ENCODE results near the gene ZNF438.

The ZNF438 gene

DNA sequence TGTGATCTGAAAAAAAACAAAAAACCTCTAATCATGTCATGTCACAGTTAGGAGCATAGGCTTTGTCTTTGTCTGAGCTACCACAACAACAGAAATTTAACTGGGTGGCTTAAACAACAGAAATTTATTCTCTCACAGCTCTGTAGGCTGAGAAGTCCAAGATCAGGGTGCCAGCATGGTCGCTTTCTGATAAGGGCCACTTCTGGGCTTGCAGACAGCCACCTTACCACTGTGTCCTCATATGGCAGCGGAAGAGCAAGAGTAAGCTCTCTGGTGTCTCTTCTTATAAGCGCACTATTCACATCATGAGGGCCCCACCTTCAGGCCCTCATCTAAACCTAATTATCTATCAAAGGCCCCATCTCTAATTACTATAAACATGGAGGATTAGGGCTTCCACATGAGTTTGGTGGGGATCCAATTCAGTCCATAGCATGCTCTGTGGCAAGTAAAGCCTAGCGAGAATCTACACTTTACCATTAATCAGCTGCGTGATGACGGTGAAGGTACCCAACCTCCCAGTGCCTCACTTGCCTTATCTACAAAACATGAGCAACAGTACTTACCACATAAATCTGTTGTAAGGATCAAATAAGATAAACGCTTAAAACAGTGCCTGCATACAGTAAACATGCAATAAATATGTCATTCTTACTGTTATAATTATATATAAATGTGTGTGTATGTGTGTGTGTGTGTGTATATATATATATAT lies 17.3 kb downstream of the ZNF438 start:
- no peak for DNase-seq (ENCODE audit: low read depth in 2 of 2)

GRCh38 chr10:31013331-31013730 lies 18.3 kb downstream of the ZNF438 start:
- no peak for DNase-seq (ENCODE audit: low read depth in 2 of 2)

DNA sequence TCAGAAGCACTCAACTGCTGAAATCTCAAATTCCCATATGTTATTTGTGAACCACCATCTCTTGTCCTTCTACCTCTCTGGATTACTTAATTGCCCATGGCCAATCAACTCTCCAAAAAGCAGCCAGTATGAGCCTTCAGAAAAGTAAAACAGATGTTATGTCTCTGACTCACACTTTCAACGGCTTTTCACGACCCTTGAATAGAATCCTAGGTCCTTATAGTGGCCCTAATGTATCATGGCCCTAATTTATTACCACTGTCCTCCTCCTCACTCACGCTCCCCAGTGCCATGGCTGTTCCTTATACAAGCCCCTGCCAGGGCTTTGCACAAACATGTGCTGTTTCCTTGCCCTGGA lies 20.0 kb downstream of the ZNF438 start:
- DNase-seq (ENCODE audit: low read depth in 2 of 2), result no peak

- DNase-seq (ENCODE audit: low read depth in 2 of 2), result no peak
Observed at GRCh38 chr10:31011017-31011664, 20.5 kb downstream of the ZNF438 start.

DNA sequence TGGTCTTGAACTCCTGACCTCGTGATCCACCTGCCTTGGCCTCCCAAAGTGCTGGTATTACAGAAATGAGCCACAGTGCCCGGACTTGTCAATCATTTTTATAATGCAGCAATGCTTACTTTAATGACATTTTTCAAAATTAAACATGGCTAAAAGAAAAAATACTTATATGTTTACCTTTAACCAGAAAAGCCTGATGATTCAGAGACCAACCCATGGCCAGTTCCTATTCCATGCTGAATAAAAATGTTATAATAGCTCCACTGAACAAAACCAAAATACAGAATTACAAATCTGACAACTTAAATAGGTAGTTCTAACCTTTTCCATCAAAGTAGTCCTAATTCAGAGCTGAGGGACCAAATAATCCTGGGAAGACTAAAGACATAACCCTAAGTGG lies 21.6 kb downstream of the ZNF438 start:
- DNase-seq (ENCODE audit: low read depth in 2 of 2), result no peak

DNA sequence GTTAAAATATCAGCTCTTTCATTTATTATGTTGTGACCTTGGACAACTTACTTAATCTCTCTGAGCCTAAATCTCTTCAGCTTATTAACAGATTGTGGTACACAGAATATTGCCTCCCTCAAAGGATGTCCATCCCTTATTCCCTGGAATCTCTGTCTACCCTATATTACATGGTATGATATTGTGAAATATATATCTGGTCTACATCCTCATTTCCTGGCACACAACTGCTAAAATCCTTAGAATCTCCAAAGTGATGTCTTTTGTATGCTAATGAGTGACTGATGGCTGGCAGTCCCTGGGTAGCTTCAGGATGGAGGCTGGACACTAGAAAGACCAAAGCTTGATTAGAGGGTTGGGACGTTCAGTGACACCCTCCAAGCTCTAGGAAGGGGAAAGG lies 25.8 kb downstream of the ZNF438 start:
- DNase-seq (ENCODE audit: low read depth in 2 of 2), result no peak

DNA sequence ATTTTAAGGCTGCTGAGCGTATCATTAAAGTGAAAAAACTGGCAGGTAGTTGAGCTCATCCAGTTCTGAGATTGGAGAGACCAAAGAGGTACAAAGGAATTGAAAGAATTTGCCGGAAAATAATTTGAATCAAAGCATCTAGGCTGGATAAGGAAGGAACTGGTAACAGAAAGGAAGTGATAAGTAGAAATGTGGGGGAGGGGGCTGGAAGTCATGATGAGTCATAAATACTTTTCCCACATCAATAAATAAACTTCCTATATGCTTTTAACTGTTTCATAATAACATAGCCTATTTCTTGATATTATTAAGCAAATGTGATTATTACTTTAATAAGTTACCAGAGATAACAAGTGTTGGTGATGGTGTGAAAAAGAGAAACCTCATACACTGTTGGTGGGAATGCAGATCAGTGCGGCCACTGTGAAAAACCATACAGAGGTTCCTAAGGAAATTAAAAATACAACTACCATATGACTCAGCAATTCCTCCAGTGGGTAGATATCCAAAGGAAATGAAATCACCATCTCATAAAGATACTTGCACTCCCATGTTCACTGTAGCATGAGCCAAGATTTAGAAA lies 27.0 kb downstream of the ZNF438 start:
- no peak for DNase-seq (ENCODE audit: low read depth in 2 of 2)

DNA sequence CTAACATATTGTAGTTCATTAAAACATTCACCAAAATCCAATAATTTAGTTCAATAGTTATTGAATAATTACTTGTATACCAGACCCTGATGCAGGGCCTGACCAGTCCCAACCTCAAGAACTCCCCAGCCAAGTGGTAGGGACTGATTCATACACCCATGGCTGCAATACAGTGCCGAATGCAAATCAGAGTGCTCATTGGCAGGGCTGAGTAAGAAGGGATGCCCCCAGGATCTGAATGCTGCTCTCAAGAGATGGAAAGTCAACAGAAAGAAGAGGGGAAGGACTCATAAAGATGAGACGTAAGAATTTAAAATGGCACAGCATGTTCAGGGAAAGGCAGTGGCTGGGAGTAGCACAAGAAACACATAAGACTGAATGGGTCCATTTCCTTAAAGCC lies 29.9 kb downstream of the ZNF438 start:
- DNase-seq (ENCODE audit: low read depth in 2 of 2), result no peak

- no peak for DNase-seq (ENCODE audit: low read depth in 2 of 2)
Observed at GRCh38 chr10:31000867-31001266, 30.8 kb downstream of the ZNF438 start.

DNA sequence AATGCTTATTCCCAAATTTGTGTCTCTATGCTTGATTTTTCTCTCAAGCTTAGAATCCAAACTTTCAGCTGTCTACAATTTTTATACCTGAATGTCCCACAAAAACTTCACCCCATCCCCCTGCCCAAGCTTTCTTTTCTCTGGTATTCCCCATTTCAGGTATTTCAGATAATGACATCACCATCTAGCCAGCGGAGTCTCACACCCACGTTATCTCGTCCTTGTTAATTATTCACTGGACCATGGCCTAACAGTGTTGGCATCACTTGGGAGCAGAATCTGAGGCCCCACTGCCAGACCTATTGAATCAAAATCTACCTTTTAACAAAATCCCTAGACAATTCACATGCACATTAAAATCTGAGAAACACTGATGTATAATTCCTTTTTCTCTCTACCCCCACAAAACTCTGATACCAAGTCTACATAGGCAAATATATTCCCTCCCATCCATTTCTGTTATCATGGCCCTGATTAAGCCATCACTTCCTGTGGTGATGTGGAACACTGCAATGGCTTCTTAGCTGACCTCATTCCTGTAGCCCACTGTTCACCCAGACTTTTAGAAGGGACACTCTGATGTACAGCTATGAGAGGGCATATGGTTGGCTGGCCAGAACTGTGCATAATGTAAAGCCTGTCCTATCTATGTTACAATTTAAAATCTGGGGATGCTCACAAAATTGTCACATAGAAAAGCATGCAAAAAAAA lies 31.4 kb downstream of the ZNF438 start:
- DNase-seq (ENCODE audit: low read depth in 2 of 2), result no peak

DNA sequence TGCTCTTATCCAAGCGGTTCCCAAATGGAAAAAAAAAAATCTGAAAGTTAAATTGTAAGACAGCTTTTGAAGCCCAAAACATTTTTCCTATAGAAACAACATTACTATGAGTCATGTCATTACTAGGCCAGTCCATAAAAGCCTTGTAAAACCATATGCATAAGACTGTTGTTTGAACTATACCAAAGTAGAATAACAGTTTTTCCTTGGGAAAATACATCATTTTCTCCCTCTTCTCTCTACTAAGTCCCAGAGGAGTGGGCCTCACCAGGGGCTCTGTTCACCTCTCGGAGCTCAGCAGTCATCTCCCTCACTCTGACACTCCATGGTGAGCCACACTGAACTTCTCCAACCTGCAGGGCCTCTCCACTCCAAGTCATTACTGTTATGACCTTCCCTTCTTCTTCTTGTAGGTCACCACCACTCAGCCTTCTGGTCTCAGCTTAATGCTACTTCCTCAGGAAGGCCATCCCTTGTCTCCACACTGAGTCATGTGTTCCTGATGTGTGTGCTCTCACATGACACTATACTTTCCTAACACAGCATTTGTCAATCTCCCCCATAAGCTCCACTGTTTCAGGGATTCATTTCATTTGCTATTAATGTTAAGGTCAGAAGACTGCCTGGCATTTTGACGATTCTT lies 32.5 kb downstream of the ZNF438 start:
- DNase-seq (ENCODE audit: low read depth in 2 of 2), result no peak

GRCh38 chr10:30997536-30998235 lies 34.0 kb downstream of the ZNF438 start:
- DNase-seq (ENCODE audit: low read depth in 2 of 2), result no peak

DNA sequence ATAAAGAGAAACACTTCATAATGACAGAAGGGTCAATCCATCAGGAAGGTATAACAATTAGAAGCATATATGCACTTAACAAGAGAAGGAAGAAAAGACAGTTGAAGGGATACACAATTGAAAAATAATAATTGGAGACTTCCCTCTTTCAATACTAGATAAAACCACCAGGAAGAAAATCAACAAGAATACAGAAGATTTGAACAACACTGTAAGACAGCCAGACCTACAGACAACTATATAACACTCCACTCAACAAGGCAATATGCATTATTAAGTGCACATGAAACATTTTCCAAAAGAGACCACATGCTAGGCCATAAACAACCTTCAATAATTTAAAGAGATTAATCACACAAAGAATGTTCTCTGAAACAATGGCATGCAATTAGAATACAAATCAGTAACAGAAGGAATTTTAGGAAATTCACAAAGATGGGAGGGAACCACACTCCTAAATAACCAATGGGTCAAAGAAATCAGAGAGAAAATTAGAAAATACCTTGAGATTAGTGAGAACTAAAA lies 35.1 kb downstream of the ZNF438 start:
- no peak for DNase-seq (ENCODE audit: low read depth in 2 of 2)

DNA sequence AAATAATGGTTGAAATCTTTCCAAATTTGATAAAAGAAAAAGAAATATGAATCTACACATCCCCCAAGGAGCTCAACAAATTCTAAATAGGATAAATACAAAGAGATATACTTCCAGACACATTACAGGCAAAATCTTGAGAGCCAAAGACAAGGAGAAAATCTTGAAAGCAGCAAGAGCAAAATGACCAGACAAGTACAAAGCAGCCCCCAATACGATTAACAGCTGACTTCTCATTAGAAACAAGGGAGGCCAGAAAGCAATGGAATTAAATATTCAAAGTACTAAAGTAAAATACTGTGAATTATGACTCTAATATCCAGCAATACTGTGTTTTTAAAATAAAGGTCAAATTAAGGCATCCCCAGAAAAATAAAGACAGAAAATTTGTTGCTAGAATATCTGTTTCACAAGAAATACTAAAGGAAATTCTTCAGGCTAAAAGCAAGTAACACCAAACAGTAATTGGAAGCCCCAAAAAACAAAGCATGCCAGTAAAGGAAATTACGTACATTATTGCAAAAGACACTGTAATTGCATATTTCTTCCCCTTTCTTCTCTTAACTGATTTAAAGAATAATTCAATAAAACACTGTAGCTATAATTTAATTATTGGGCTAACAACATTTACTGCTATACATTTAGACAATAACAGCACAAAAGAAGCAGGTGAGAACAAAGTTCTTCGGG lies 36.4 kb downstream of the ZNF438 start:
- DNase-seq (ENCODE audit: low read depth in 2 of 2), result no peak

DNA sequence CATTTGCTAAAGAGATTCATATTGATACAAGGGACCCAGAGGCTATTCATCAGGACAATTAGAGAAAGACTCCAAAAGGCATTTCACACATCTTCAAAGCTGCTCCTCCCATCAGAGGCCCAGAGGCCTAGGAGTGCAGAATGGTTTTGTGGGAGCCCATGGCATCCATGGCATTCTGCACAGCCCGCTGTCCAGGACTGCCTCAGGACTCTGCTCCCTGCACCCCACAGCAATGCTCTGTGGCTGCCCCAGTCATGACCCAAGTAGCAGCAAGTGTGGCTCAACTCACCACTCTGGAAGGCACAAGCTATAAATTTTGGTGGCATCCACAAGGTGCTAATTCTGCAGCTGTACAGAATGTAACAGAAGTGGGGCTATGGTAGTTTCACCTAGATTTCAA lies 38.5 kb downstream of the ZNF438 start:
- no peak for DNase-seq (ENCODE audit: low read depth in 2 of 2)

DNA sequence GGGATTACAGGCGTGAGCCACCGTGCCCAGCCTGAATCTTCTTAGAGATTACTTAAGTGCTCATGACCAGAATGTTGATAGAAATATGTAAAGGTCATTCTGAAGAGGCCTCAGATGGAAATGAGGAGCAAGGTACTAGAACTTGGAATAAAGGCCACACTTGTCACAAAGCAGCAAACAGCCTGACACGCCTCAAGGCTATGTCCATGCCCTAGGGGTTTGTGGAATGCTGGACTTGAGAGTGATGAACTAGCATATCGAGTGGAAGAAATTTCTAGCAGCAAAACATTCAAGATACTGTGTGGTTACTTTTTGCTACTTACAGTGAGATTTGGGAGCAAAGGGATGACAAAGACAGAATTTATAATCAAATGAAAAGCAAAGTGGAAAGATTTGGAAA lies 39.0 kb downstream of the ZNF438 start:
- DNase-seq (ENCODE audit: low read depth in 2 of 2), result no peak

- no peak for DNase-seq (ENCODE audit: low read depth in 2 of 2)
Observed at GRCh38 chr10:30991647-30992011, 40.0 kb downstream of the ZNF438 start.

GRCh38 chr10:30990971-30991646 lies 40.6 kb downstream of the ZNF438 start:
- no peak for DNase-seq (ENCODE audit: low read depth in 2 of 2)

GRCh38 chr10:30990351-30990750 lies 41.3 kb downstream of the ZNF438 start:
- DNase-seq (ENCODE audit: low read depth in 2 of 2), result no peak

GRCh38 chr10:30988831-30989435 lies 42.7 kb downstream of the ZNF438 start:
- no peak for DNase-seq (ENCODE audit: low read depth in 2 of 2)

Data from activated CD4-positive, alpha-beta T cell treated with anti-CD3 and anti-CD28 coated beads for 24 hours (primary cell).